ENCODE data around the gene ERCC2.

The ERCC2 gene

GRCh38 chr19:45303269-45304060, 66.9 kb downstream of the ERCC2 start:
- DNase-seq (ENCODE audit: low read depth) = no peak

- no peak for DNase-seq (ENCODE audit: low read depth)
These were observed 68.0 kb downstream of the ERCC2 start for GRCh38 chr19:45302416-45302815.
